Loucy (cell line): Measurements from ENCODE around the gene GEMIN7.

Experiments
- EZH2phosphoT487 ChIP-seq: fragments of 200-600 bp; IDR thresholded peaks from 2 replicates; pipeline ENCODE4 v1.6.1; 2018; ENCODE audit warnings: antibody characterized with exemption, mild to moderate bottlenecking, moderate library complexity, borderline replicate concordance
- TF ChIP-seq, protein P1 (sequence below): fragments of 200-600 bp; sonication (generic); conservative IDR thresholded peaks from 2 replicates; pipeline ENCODE4 v1.5.1; 2014; ENCODE audit warnings: mild to moderate bottlenecking, antibody characterized with exemption, low read length

DNA sequence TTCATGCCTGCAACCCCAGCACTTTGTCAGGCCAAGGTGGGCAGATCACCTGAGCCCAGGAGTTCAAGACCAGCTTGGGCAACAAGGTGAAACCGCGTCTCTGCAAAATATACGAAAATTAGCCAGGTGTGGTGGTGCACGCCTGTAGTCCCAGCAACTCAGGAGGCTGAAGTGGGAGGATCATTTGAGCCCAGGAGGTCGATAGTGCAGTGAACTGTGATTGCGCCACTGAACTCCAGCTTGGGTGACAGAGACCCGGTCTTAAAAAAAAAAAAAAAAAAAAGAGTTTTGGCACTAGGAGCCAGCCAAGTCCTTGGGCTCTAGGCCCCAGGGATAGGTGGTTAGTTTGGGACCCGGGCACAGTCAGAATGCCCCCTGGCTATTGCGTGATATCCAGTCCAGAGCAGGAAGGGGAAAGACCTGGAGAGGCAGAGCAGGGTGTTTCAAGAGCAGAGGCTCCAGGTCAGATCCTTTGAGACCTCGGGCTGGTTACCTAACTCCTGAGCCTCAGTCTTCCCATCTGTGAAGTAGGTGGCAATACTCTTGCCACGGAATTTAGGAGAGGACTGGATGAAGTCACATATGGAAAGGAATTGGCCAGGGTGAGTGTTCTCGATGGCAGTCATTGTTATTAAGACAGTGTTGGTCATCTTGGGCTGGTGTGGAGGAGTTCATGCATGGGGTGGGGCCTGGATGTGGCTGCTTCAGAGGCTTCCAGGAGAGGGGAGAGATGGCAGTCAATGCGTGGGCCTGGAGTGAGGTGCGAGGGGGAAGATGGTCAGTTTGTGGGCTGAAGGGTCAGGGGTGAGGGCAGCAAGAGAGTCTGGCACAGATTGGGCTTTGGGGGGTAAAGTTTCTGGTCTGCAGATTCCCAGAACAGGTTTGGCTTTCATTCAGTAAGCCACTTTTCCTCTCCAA, 16.7 kb downstream of the GEMIN7 start:
- TF ChIP-seq, protein P1, sequence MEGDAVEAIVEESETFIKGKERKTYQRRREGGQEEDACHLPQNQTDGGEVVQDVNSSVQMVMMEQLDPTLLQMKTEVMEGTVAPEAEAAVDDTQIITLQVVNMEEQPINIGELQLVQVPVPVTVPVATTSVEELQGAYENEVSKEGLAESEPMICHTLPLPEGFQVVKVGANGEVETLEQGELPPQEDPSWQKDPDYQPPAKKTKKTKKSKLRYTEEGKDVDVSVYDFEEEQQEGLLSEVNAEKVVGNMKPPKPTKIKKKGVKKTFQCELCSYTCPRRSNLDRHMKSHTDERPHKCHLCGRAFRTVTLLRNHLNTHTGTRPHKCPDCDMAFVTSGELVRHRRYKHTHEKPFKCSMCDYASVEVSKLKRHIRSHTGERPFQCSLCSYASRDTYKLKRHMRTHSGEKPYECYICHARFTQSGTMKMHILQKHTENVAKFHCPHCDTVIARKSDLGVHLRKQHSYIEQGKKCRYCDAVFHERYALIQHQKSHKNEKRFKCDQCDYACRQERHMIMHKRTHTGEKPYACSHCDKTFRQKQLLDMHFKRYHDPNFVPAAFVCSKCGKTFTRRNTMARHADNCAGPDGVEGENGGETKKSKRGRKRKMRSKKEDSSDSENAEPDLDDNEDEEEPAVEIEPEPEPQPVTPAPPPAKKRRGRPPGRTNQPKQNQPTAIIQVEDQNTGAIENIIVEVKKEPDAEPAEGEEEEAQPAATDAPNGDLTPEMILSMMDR, result no peak
- TF ChIP-seq EZH2phosphoT487, result no peak
